ENCODE measurements around the gene CHCHD2. TPM values are rescaled to one million over a fixed set of nuclear protein-coding genes. Genes with fewer than 3 reads are reported as not detected.
"Not testable (repeated sequence)": the region's sequence is repeated elsewhere in the genome, so short reads cannot be mapped to it uniquely, and the experiment has no call there.

Gene CHCHD2
- total and polyA plus RNA-seq, 2 donors: 350 to 550 TPM

GRCh38 chr7:56078196-56078595, 28.1 kb downstream of the CHCHD2 start:
- over 99% methylated on average over 16 of the region's 16 CpGs for WGBS
- Histone ChIP-seq H3K4me1 (ENCODE audit: control insufficient read depth in 2 of 2, insufficient read depth in 2 of 2, low read length in 2 of 2) (peaks cover 0 to 4% of the 10 kb centered on the region in 2 donors), H3K9me3 (ENCODE audit: control insufficient read depth in 2 of 2, insufficient read depth in 1 of 2, low read length in 1 of 2) (no peaks in the 10 kb centered on the region), H3K27ac (ENCODE audit: low read depth in 1 of 2, low read length in 1 of 2) (no peak overlapping the region), H3K4me3 (ENCODE audit: low read length in 2 of 2) (no peak overlapping the region), H3K36me3 (ENCODE audit: control insufficient read depth in 2 of 2, insufficient read depth in 2 of 2, low read length in 1 of 2) (peaks cover 44 to 54% of the 10 kb centered on the region in 2 donors), H3K27me3 (ENCODE audit: control insufficient read depth in 2 of 2, insufficient read depth in 1 of 2, low read length in 1 of 2) (no peaks in the 10 kb centered on the region)
- DNase-seq (ENCODE audit: low read depth in 6 of 9, low spot score in 9 of 9): no peak

GRCh38 chr7:56077681-56078080, 28.6 kb downstream of the CHCHD2 start:
- no peak for DNase-seq (ENCODE audit: low read depth in 6 of 9, low spot score in 9 of 9)
- H3K27me3 ChIP-seq (ENCODE audit: control insufficient read depth in 2 of 2, insufficient read depth in 1 of 2, low read length in 1 of 2): no peaks in the 10 kb centered on the region
- peaks cover 0 to 4% of the 10 kb centered on the region in 2 donors for H3K4me1 ChIP-seq (ENCODE audit: control insufficient read depth in 2 of 2, insufficient read depth in 2 of 2, low read length in 2 of 2)
- H3K9me3 ChIP-seq (ENCODE audit: control insufficient read depth in 2 of 2, insufficient read depth in 1 of 2, low read length in 1 of 2): no peaks in the 10 kb centered on the region
- no peak overlapping the region for H3K27ac ChIP-seq (ENCODE audit: low read depth in 1 of 2, low read length in 1 of 2)
- peaks cover 49 to 58% of the 10 kb centered on the region in 2 donors for H3K36me3 ChIP-seq (ENCODE audit: control insufficient read depth in 2 of 2, insufficient read depth in 2 of 2, low read length in 1 of 2)
- WGBS: 99% methylated on average over 3 of the region's 3 CpGs
- H3K4me3 ChIP-seq (ENCODE audit: low read length in 2 of 2): no peak overlapping the region

GRCh38 chr7:56074371-56074791, 31.9 kb downstream of the CHCHD2 start:
- no peaks in the 10 kb centered on the region for H3K27me3 ChIP-seq (ENCODE audit: control insufficient read depth in 2 of 2, insufficient read depth in 1 of 2, low read length in 1 of 2)
- H3K4me3 ChIP-seq (ENCODE audit: low read length in 2 of 2): no peak overlapping the region
- 58% methylated on average over 19 of the region's 19 CpGs for WGBS
- no peak overlapping the region for H3K27ac ChIP-seq (ENCODE audit: low read depth in 1 of 2, low read length in 1 of 2)
- H3K9me3 ChIP-seq (ENCODE audit: control insufficient read depth in 2 of 2, insufficient read depth in 1 of 2, low read length in 1 of 2): no peaks in the 10 kb centered on the region
- DNase-seq (ENCODE audit: low read depth in 6 of 9, low spot score in 9 of 9): peak in 5 of 9 donors; percentile 27 to 69 (median 50)
- H3K4me1 ChIP-seq (ENCODE audit: control insufficient read depth in 2 of 2, insufficient read depth in 2 of 2, low read length in 2 of 2): peaks cover 0 to 2% of the 10 kb centered on the region in 2 donors
- peaks cover 39 to 58% of the 10 kb centered on the region in 2 donors for H3K36me3 ChIP-seq (ENCODE audit: control insufficient read depth in 2 of 2, insufficient read depth in 2 of 2, low read length in 1 of 2)

- H3K36me3 ChIP-seq (ENCODE audit: control insufficient read depth in 2 of 2, insufficient read depth in 2 of 2, low read length in 1 of 2): peaks cover 29 to 41% of the 10 kb centered on the region in 2 donors
- H3K4me3 ChIP-seq (ENCODE audit: low read length in 2 of 2); H3K9me3 ChIP-seq (ENCODE audit: control insufficient read depth in 2 of 2, insufficient read depth in 1 of 2, low read length in 1 of 2); DNase-seq (ENCODE audit: low read depth in 6 of 9, low spot score in 9 of 9); H3K27me3 ChIP-seq (ENCODE audit: control insufficient read depth in 2 of 2, insufficient read depth in 1 of 2, low read length in 1 of 2); H3K4me1 ChIP-seq (ENCODE audit: control insufficient read depth in 2 of 2, insufficient read depth in 2 of 2, low read length in 2 of 2); H3K27ac ChIP-seq (ENCODE audit: low read depth in 1 of 2, low read length in 1 of 2): not testable (repeated sequence)
- 97% methylated on average over 13 of the region's 13 CpGs for WGBS
Observed at GRCh38 chr7:56066376-56066775, 39.9 kb downstream of the CHCHD2 start.

GRCh38 chr7:56063882-56064625, 42.2 kb downstream of the CHCHD2 start, which contains the start of gene SUMF2:
SUMF2 (plus strand) TSS chr7:56064286; CDS start chr7:56064312, 26 bp downstream.
- Histone ChIP-seq H3K4me3 (ENCODE audit: low read length in 2 of 2) (peak within 1 kb of the TSS; percentile 89 to 94), H3K9me3 (ENCODE audit: control insufficient read depth in 2 of 2, insufficient read depth in 1 of 2, low read length in 1 of 2) (no peaks in the 10 kb centered on the region), H3K36me3 (ENCODE audit: control insufficient read depth in 2 of 2, insufficient read depth in 2 of 2, low read length in 1 of 2) (peaks cover 19 to 42% of the 10 kb centered on the region in 2 donors), H3K27me3 (ENCODE audit: control insufficient read depth in 2 of 2, insufficient read depth in 1 of 2, low read length in 1 of 2) (no peaks in the 10 kb centered on the region), H3K27ac (ENCODE audit: low read depth in 1 of 2, low read length in 1 of 2) (peak within 1 kb of the TSS; percentile 89 to 96), H3K4me1 (ENCODE audit: control insufficient read depth in 2 of 2, insufficient read depth in 2 of 2, low read length in 2 of 2) (peaks cover 4 to 6% of the 10 kb centered on the region in 2 donors)
- DNase-seq (ENCODE audit: low read depth in 6 of 9, low spot score in 9 of 9): peak; percentile 75 to 95 (median 89)
- 1% methylated on average over 49 of the region's 49 CpGs for WGBS

GRCh38 chr7:56063500-56063881, 42.8 kb downstream of the CHCHD2 start:
- no peak for DNase-seq (ENCODE audit: low read depth in 6 of 9, low spot score in 9 of 9)
- Histone ChIP-seq H3K36me3 (ENCODE audit: control insufficient read depth in 2 of 2, insufficient read depth in 2 of 2, low read length in 1 of 2) (peaks cover 13 to 44% of the 10 kb centered on the region in 2 donors), H3K4me3 (ENCODE audit: low read length in 2 of 2) (peak overlapping the region; percentile 89 to 94), H3K4me1 (ENCODE audit: control insufficient read depth in 2 of 2, insufficient read depth in 2 of 2, low read length in 2 of 2) (peaks cover 4 to 6% of the 10 kb centered on the region in 2 donors), H3K27ac (ENCODE audit: low read depth in 1 of 2, low read length in 1 of 2) (peak overlapping the region; percentile 89 to 96), H3K9me3 (ENCODE audit: control insufficient read depth in 2 of 2, insufficient read depth in 1 of 2, low read length in 1 of 2) (no peaks in the 10 kb centered on the region), H3K27me3 (ENCODE audit: control insufficient read depth in 2 of 2, insufficient read depth in 1 of 2, low read length in 1 of 2) (no peaks in the 10 kb centered on the region)
- WGBS: 93% methylated on average over 7 of the region's 7 CpGs

GRCh38 chr7:56062382-56062781, 43.9 kb downstream of the CHCHD2 start:
- no peaks in the 10 kb centered on the region for H3K9me3 ChIP-seq (ENCODE audit: control insufficient read depth in 2 of 2, insufficient read depth in 1 of 2, low read length in 1 of 2)
- no peak overlapping the region for H3K4me3 ChIP-seq (ENCODE audit: low read length in 2 of 2)
- WGBS: 89% methylated on average over 2 of the region's 2 CpGs
- no peak for DNase-seq (ENCODE audit: low read depth in 6 of 9, low spot score in 9 of 9)
- H3K27ac ChIP-seq (ENCODE audit: low read depth in 1 of 2, low read length in 1 of 2): no peak overlapping the region
- peaks cover 4 to 6% of the 10 kb centered on the region in 2 donors for H3K4me1 ChIP-seq (ENCODE audit: control insufficient read depth in 2 of 2, insufficient read depth in 2 of 2, low read length in 2 of 2)
- peaks cover 17 to 52% of the 10 kb centered on the region in 2 donors for H3K36me3 ChIP-seq (ENCODE audit: control insufficient read depth in 2 of 2, insufficient read depth in 2 of 2, low read length in 1 of 2)
- no peaks in the 10 kb centered on the region for H3K27me3 ChIP-seq (ENCODE audit: control insufficient read depth in 2 of 2, insufficient read depth in 1 of 2, low read length in 1 of 2)

- 97% methylated on average over 2 of the region's 2 CpGs for WGBS
Observed at GRCh38 chr7:56053993-56054392, 52.3 kb downstream of the CHCHD2 start.

GRCh38 chr7:56053379-56053778, 52.9 kb downstream of the CHCHD2 start:
- peaks cover 0 to 2% of the 10 kb centered on the region in 2 donors for H3K9me3 ChIP-seq (ENCODE audit: control insufficient read depth in 2 of 2, insufficient read depth in 1 of 2, low read length in 1 of 2)
- no peak overlapping the region for H3K4me3 ChIP-seq (ENCODE audit: low read length in 2 of 2)
- no peak for DNase-seq (ENCODE audit: low read depth in 6 of 9, low spot score in 9 of 9)
- H3K27me3 ChIP-seq (ENCODE audit: control insufficient read depth in 2 of 2, insufficient read depth in 1 of 2, low read length in 1 of 2): no peaks in the 10 kb centered on the region
- peaks cover 10 to 11% of the 10 kb centered on the region in 2 donors for H3K4me1 ChIP-seq (ENCODE audit: control insufficient read depth in 2 of 2, insufficient read depth in 2 of 2, low read length in 2 of 2)
- H3K27ac ChIP-seq (ENCODE audit: low read depth in 1 of 2, low read length in 1 of 2): peak overlapping the region in 1 of 2 donors; percentile 42
- WGBS: 90% methylated on average over 9 of the region's 9 CpGs
- peaks cover 22 to 39% of the 10 kb centered on the region in 2 donors for H3K36me3 ChIP-seq (ENCODE audit: control insufficient read depth in 2 of 2, insufficient read depth in 2 of 2, low read length in 1 of 2)

More at GRCh38 chr7:56053993-56054392, 52.3 kb downstream of the CHCHD2 start:
- Histone ChIP-seq H3K27me3 (ENCODE audit: control insufficient read depth in 2 of 2, insufficient read depth in 1 of 2, low read length in 1 of 2) (no peaks in the 10 kb centered on the region), H3K4me1 (ENCODE audit: control insufficient read depth in 2 of 2, insufficient read depth in 2 of 2, low read length in 2 of 2) (peaks cover 10 to 11% of the 10 kb centered on the region in 2 donors), H3K36me3 (ENCODE audit: control insufficient read depth in 2 of 2, insufficient read depth in 2 of 2, low read length in 1 of 2) (peaks cover 22 to 45% of the 10 kb centered on the region in 2 donors), H3K27ac (ENCODE audit: low read depth in 1 of 2, low read length in 1 of 2) (no peak overlapping the region), H3K9me3 (ENCODE audit: control insufficient read depth in 2 of 2, insufficient read depth in 1 of 2, low read length in 1 of 2) (peaks cover 0 to 2% of the 10 kb centered on the region in 2 donors), H3K4me3 (ENCODE audit: low read length in 2 of 2) (no peak overlapping the region)
- no peak for DNase-seq (ENCODE audit: low read depth in 6 of 9, low spot score in 9 of 9)
